Mesenchymal stem cell (in vitro differentiated cells and primary cell): ENCODE data around the gene KIF22.

Experiments used
- DNase-seq: peaks from one replicate; pipeline ENCODE4 v3.0.0-alpha.2; 2013
- H2AFZ ChIP-seq: one replicate; pipeline ENCODE4 v1.6.1; 2013; ENCODE audit warnings: low read depth, mild to moderate bottlenecking, control low read depth, inconsistent platforms, low read length, moderate library complexity
- H2AK5ac ChIP-seq: 2 replicates; pipeline ENCODE4 v1.6.1; 2013; ENCODE audit warnings: low read length, moderate library complexity, mild to moderate bottlenecking, inconsistent platforms; ENCODE audit not compliant: severe bottlenecking
- H2BK120ac ChIP-seq: one replicate; pipeline ENCODE4 v1.6.1; 2013; ENCODE audit warnings: low read depth, mild to moderate bottlenecking, inconsistent platforms, low read length, moderate library complexity
- H2BK12ac ChIP-seq, 2 experiments: one replicate each; pipeline ENCODE4 v1.6.1; 2013; ENCODE audit warnings: inconsistent platforms in 2 of 2, low read length in 2 of 2, mild to moderate bottlenecking in 2 of 2, moderate library complexity in 2 of 2, control low read depth in 1 of 2
- H2BK15ac ChIP-seq: one replicate; pipeline ENCODE4 v1.6.1; 2013; ENCODE audit warnings: mild to moderate bottlenecking, low read depth, inconsistent platforms; ENCODE audit not compliant: poor library complexity, severe bottlenecking
- H2BK5ac ChIP-seq: 2 replicates; pipeline ENCODE4 v1.6.1; 2013; ENCODE audit warnings: low read depth, mild to moderate bottlenecking, low read length, control low read depth, inconsistent platforms; ENCODE audit not compliant: poor library complexity, severe bottlenecking
- H3K14ac ChIP-seq, 2 experiments: one replicate each; pipeline ENCODE4 v1.6.1; 2013; ENCODE audit warnings: inconsistent platforms in 2 of 2, low read length in 2 of 2, control low read depth in 1 of 2, mild to moderate bottlenecking in 1 of 2, moderate library complexity in 1 of 2
- H3K18ac ChIP-seq, 2 experiments: one replicate each; pipeline ENCODE4 v1.6.1; 2013; ENCODE audit warnings: inconsistent platforms in 2 of 2, low read length in 2 of 2, control low read depth in 1 of 2, low read depth in 1 of 2, mild to moderate bottlenecking in 1 of 2
- H3K23ac ChIP-seq, 2 experiments: one replicate each; pipeline ENCODE4 v1.6.1; 2013; ENCODE audit warnings: inconsistent platforms in 2 of 2, low read length in 2 of 2, mild to moderate bottlenecking in 2 of 2, moderate library complexity in 2 of 2, control low read depth in 1 of 2
- H3K27ac ChIP-seq: 2 replicates; pipeline ENCODE4 v1.5.1; 2013; ENCODE audit warnings: mild to moderate bottlenecking, moderate library complexity, low read length, control low read depth, inconsistent platforms; ENCODE audit not compliant: poor library complexity, severe bottlenecking
- H3K27me3 ChIP-seq, 2 experiments: 2 replicates each; pipeline versions ENCODE4 v1.6.1 to v1.7.0; 2013; ENCODE audit warnings: low read length in 2 of 2, mild to moderate bottlenecking in 2 of 2, moderate library complexity in 2 of 2, control low read depth in 1 of 2, inconsistent platforms in 1 of 2; ENCODE audit not compliant: control insufficient read depth in 1 of 2, insufficient read depth in 1 of 2
- H3K36me3 ChIP-seq, 2 experiments: 2 replicates each; pipeline versions ENCODE4 v1.6.1 to v1.7.0; 2013; ENCODE audit warnings: low read length in 2 of 2, control low read depth in 1 of 2, inconsistent platforms in 1 of 2, low read depth in 1 of 2, mild to moderate bottlenecking in 1 of 2; ENCODE audit not compliant: insufficient read depth in 2 of 2, control insufficient read depth in 1 of 2
- H3K4ac ChIP-seq, 2 experiments: one replicate each; pipeline ENCODE4 v1.6.1; 2013; ENCODE audit warnings: inconsistent platforms in 2 of 2, low read length in 2 of 2, mild to moderate bottlenecking in 2 of 2, moderate library complexity in 2 of 2, control low read depth in 1 of 2, low read depth in 1 of 2
- H3K4me1 ChIP-seq: 2 replicates; pipeline ENCODE4 v1.6.1; 2013; ENCODE audit warnings: low read depth, low read length, control low read depth; ENCODE audit not compliant: control insufficient read depth, insufficient read depth
- H3K4me2 ChIP-seq: 2 replicates; pipeline ENCODE4 v1.6.1; 2013; ENCODE audit warnings: low read length, mild to moderate bottlenecking, inconsistent platforms; ENCODE audit not compliant: poor library complexity, severe bottlenecking
- H3K4me3 ChIP-seq, 2 experiments: 2 replicates each; pipeline versions ENCODE4 v1.5.1 to v1.7.0; 2013; ENCODE audit warnings: low read length in 2 of 2, mild to moderate bottlenecking in 2 of 2, control low read depth in 1 of 2, low read depth in 1 of 2; ENCODE audit not compliant: insufficient read depth in 1 of 2
- H3K79me1 ChIP-seq: replicated peaks from 2 replicates; pipeline ENCODE4 v1.6.1; 2013; ENCODE audit warnings: mild to moderate bottlenecking, control low read depth, low read length, inconsistent platforms; ENCODE audit not compliant: poor library complexity, severe bottlenecking
- H3K9ac ChIP-seq: 2 replicates; pipeline ENCODE4 v1.7.0; 2013; ENCODE audit warnings: mild to moderate bottlenecking, low read length, moderate library complexity
- H3K9me3 ChIP-seq: 2 replicates; pipeline ENCODE4 v1.7.0; 2013; ENCODE audit warnings: mild to moderate bottlenecking, low read length; ENCODE audit not compliant: control insufficient read depth
- H4K8ac ChIP-seq: one replicate; pipeline ENCODE4 v1.6.1; 2013; ENCODE audit warnings: inconsistent platforms, mild to moderate bottlenecking, low read length, moderate library complexity
- H4K91ac ChIP-seq: one replicate; pipeline ENCODE4 v1.6.1; 2013; ENCODE audit warnings: mild to moderate bottlenecking, low read length, inconsistent platforms
- WGBS: methylation state at CpG from one replicate; pipeline ENCODE4 v1.1.7; 2013; ENCODE audit warnings: mixed read lengths; 5-methylcytosine and 5-hydroxymethylcytosine counted together

KIF22 gene

DNA sequence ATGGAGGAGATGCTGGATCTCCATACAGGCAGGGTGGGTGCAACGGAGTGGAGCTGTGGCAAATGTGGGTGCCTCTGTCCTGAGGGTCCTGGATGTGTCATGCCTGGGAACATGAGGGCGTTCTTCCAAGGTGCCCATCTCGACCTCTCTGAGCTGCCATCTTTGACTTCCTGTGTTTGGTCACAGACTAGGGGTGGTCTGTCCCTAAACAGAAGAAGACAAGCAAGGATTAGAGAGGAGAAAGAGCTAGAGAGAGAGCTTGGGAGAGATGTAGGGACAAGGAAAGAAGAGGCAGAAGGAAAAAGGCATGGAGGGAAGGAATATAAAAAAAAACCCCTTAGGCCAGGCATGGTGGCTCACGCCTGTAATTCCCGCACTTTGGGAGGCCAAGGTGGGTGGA lies 15.8 kb upstream of the KIF22 start:
- Histone ChIP-seq H2AK5ac (no peak overlapping the region), H2BK5ac (no peak overlapping the region), H3K4me2 (no peak overlapping the region), H3K14ac (no peak overlapping the region), H3K27ac (no peak overlapping the region), H3K4me1 (no peaks in the 10 kb centered on the region), H3K9me3 (no peaks in the 10 kb centered on the region), H3K4me3 (no peak overlapping the region), H4K91ac (no peak overlapping the region), H2BK12ac (no peak overlapping the region), H2BK15ac (no peak overlapping the region), H2BK120ac (no peak overlapping the region), H3K18ac (no peak overlapping the region), H3K79me1 (no peaks in the 10 kb centered on the region), H3K27me3 (peaks cover 13 to 20% of the 10 kb centered on the region in 2 experiments), H3K23ac (no peak overlapping the region), H3K4ac (no peak overlapping the region), H3K9ac (no peak overlapping the region), H3K36me3 (no peaks in the 10 kb centered on the region), H2AFZ (peak overlapping the region; percentile 36), H4K8ac (no peak overlapping the region)
- WGBS: 88% methylated on average over 5 of the region's 5 CpGs
- no peak for DNase-seq

DNA sequence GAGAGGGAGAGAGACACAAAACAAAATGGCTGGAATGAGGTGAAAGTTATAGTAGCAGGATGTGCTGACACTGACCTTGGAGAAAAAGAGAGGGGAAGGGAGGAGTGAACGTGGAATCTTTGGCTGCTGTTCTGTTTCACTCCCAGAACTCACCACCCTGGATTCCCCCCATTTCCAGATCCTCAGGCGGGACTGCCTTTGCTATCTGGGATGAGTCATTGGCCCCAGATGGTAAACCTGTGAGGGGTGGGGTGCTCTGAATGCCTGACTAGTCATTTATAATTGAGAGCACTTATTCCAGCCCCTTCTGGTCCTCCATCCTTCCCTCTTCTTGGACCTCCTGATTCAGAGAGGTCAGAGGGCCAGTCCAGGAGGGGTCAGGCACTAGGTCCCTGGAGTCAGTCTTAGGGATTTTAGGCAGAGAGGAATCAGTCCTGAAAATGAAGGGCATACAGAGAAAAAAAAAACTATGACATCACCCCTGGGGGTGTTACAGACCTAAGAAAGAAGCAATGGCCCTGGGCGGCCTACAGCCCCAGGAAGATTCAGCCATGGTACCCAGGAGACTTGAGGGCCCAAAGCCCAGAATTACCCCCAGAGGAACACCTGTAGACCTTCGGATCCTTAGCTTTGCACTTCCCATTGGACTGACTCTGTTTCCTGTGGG lies 14.7 kb upstream of the KIF22 start:
- H3K27me3 ChIP-seq: peaks cover 24 to 31% of the 10 kb centered on the region in 2 experiments
- no peak overlapping the region for H3K18ac ChIP-seq
- H2BK5ac ChIP-seq: no peak overlapping the region
- no peak overlapping the region for H3K9ac ChIP-seq
- H3K4me3 ChIP-seq: no peak overlapping the region
- no peak overlapping the region for H2BK15ac ChIP-seq
- H3K4me2 ChIP-seq: no peak overlapping the region
- no peak overlapping the region for H4K91ac ChIP-seq
- no peak overlapping the region for H3K14ac ChIP-seq
- no peak overlapping the region for H3K4ac ChIP-seq
- no peaks in the 10 kb centered on the region for H3K79me1 ChIP-seq
- WGBS: 88% methylated on average over 2 of the region's 4 CpGs
- peak; percentile 32 for DNase-seq
- no peak overlapping the region for H2AFZ ChIP-seq
- no peak overlapping the region for H2BK12ac ChIP-seq
- no peaks in the 10 kb centered on the region for H3K4me1 ChIP-seq
- H2AK5ac ChIP-seq: no peak overlapping the region
- no peaks in the 10 kb centered on the region for H3K9me3 ChIP-seq
- no peaks in the 10 kb centered on the region for H3K36me3 ChIP-seq
- no peak overlapping the region for H4K8ac ChIP-seq
- H2BK120ac ChIP-seq: no peak overlapping the region
- no peak overlapping the region for H3K27ac ChIP-seq
- no peak overlapping the region for H3K23ac ChIP-seq

DNA sequence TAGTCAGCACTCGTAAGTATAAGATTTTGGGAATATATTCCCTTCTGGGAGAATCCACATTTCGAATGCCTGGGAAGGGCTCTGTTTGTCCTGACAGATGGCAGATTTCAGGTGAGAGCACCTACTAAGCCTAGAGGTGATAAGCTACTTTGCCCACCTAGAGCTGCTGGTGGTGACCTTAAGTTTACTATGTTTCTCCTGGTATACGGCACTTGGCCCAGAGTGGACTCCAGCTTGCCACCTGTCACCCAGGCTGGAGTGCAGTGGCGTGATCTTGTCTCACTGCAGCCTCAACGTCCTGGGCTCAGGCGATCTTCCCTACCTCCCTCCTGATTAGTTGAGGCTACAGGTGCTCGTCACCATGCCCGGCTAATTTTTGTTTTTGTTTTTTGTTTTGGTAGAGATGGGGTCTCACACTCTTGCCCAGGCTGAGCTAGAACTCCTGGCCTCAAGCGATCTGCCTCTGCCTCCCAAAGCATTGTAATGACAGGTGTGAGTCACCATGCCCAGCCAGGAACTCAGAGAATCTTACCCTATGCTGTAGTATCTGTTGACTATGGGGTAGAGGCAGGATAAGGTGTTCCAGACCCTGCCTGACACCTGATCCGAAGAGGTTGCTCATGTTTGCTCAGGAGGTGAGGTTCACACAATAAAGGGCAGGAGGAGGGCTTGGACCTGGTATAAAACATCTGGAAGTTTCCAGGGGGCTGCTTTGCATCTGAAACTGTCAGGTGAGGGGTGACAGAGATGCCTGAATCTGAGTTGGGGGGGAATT lies 12.8 kb upstream of the KIF22 start, which contains the start of gene ZG16:
TSS of gene ZG16 (plus strand) at position 681 of the 775 bp plus-strand sequence. CDS start 1,011 bp downstream, outside the sequence.
- H3K4ac ChIP-seq: no peak within 1 kb of the TSS
- H3K18ac ChIP-seq: no peak within 1 kb of the TSS
- no peaks in the 10 kb centered on the region for H3K4me1 ChIP-seq
- no peak within 1 kb of the TSS for H2AFZ ChIP-seq
- H2BK15ac ChIP-seq: peak within 1 kb of the TSS; percentile 3
- 73% methylated on average over 7 of the region's 10 CpGs for WGBS
- H3K27me3 ChIP-seq: peaks cover 37 to 43% of the 10 kb centered on the region in 2 experiments
- H3K36me3 ChIP-seq: no peaks in the 10 kb centered on the region
- no peak within 1 kb of the TSS for H3K9ac ChIP-seq
- H3K23ac ChIP-seq: no peak within 1 kb of the TSS
- no peaks in the 10 kb centered on the region for H3K79me1 ChIP-seq
- H3K4me3 ChIP-seq: no peak within 1 kb of the TSS
- H3K27ac ChIP-seq: no peak within 1 kb of the TSS
- H3K4me2 ChIP-seq: no peak within 1 kb of the TSS
- no peak within 1 kb of the TSS for H4K8ac ChIP-seq
- H3K14ac ChIP-seq: no peak within 1 kb of the TSS
- no peaks in the 10 kb centered on the region for H3K9me3 ChIP-seq
- H2AK5ac ChIP-seq: no peak within 1 kb of the TSS
- no peak within 1 kb of the TSS for H2BK12ac ChIP-seq
- no peak within 1 kb of the TSS for H2BK120ac ChIP-seq
- H4K91ac ChIP-seq: no peak within 1 kb of the TSS
- H2BK5ac ChIP-seq: no peak within 1 kb of the TSS
- no peak for DNase-seq

DNA sequence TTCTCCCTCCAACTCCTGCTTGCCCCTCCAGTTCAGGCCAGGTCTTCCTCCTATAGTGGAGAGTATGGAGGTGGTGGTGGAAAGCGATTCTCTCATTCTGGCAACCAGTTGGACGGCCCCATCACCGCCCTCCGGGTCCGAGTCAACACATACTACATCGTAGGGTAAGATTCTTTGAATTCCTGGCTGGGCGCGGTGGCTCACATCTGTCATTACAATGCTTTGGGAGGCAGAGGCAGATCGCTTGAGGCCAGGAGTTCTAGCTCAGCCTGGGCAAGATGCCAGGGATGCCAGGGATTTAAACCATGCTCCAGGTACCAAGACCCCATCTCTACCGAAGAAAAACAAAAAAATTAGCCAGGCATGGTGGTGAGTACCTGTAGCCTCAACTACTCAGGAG lies 11.1 kb upstream of the KIF22 start:
- H3K4ac ChIP-seq: no peak overlapping the region
- no peak overlapping the region for H2BK12ac ChIP-seq
- H3K79me1 ChIP-seq: no peaks in the 10 kb centered on the region
- H3K27ac ChIP-seq: no peak overlapping the region
- H3K27me3 ChIP-seq: peaks cover 37 to 43% of the 10 kb centered on the region in 2 experiments
- H3K4me1 ChIP-seq: no peaks in the 10 kb centered on the region
- no peak for DNase-seq
- no peaks in the 10 kb centered on the region for H3K9me3 ChIP-seq
- no peaks in the 10 kb centered on the region for H3K36me3 ChIP-seq
- H4K91ac ChIP-seq: no peak overlapping the region
- no peak overlapping the region for H4K8ac ChIP-seq
- no peak overlapping the region for H2BK15ac ChIP-seq
- no peak overlapping the region for H2BK5ac ChIP-seq
- H3K4me2 ChIP-seq: no peak overlapping the region
- H2BK120ac ChIP-seq: no peak overlapping the region
- no peak overlapping the region for H3K4me3 ChIP-seq
- WGBS: 71% methylated on average over 9 of the region's 10 CpGs
- H3K14ac ChIP-seq: no peak overlapping the region
- no peak overlapping the region for H2AFZ ChIP-seq
- no peak overlapping the region for H3K23ac ChIP-seq
- no peak overlapping the region for H2AK5ac ChIP-seq
- no peak overlapping the region for H3K18ac ChIP-seq
- H3K9ac ChIP-seq: no peak overlapping the region
